Nephron (organoid): ENCODE data around the gene COG2.
A peak's percentile ranks its signal among the peaks of the same experiment; 100 is the strongest.

Experiments
- H3K27ac Mint-ChIP-seq, 3 experiments: 2 replicates each; pipeline ENCODE4 v1.8.0; 2020; ENCODE audit warnings: mixed read lengths in 3 of 3, mild to moderate bottlenecking in 2 of 3, moderate library complexity in 1 of 3
- H3K27me3 Mint-ChIP-seq: 2 replicates; pipeline ENCODE4 v1.8.0; 2021; ENCODE audit warnings: low read depth, mild to moderate bottlenecking, moderate library complexity, mixed read lengths
- H3K36me3 Mint-ChIP-seq: 2 replicates; pipeline ENCODE4 v1.8.0; 2020; ENCODE audit warnings: low read depth, mixed read lengths
- H3K4me1 Mint-ChIP-seq: 2 replicates; pipeline ENCODE4 v1.8.0; 2020; ENCODE audit warnings: mixed read lengths
- H3K4me3 Mint-ChIP-seq, 3 experiments: 2 replicates each; pipeline ENCODE4 v1.8.0; 2020; ENCODE audit warnings: mild to moderate bottlenecking in 3 of 3, mixed read lengths in 3 of 3, moderate library complexity in 2 of 3
- H3K9me3 Mint-ChIP-seq: 2 replicates; pipeline ENCODE4 v1.8.0; 2020; ENCODE audit warnings: mixed read lengths
- TF ChIP-seq, protein P1 (sequence below), 3 experiments: fragments of 200-600 bp; sonication (generic); IDR thresholded peaks; one replicate each; pipeline ENCODE4 v1.5.0; 2021; ENCODE audit warnings: antibody characterized with exemption in 3 of 3; ENCODE audit not compliant: unreplicated experiment in 3 of 3

Gene COG2

DNA sequence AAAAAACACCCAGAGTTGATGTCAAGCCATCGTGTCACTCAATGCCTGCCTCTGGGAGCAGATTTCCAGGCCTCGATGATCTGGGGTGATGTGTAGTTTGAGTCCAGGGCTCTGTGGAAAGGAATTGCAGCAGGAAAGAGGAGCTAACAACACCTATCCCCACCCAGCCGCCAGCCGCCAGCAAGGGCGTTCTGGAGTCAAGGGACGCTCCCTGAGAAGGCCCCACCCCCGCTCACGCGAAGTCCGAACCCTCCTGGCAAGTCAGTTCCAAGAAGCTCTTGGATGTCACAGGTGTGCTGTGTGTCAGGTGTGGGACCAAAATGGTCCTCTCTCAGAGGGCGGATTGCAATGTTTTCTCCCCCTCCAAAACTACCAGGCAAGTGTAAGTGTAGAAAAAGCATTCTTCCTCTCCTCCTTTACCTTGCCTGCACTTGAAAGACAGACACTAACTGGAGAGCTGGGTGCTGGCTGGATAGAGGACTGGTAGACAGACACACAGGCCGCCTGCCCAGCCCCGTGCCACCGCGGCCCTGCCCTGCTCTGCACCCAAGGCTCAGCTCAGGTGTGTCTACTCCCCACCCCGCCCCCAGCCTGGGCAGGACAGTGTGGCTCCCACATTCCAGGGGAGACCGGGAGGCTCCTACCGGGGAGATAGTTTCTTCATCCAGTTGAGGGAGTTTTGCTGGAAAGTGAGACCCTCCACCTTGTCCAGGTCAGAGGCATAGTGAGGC, 63.2 kb downstream of the COG2 start:
- Mint-ChIP-seq H3K36me3 (no peaks in the 10 kb centered on the region), H3K4me3 (no peak overlapping the region), H3K27ac (no peak overlapping the region), H3K27me3 (peaks cover 19% of the 10 kb centered on the region), H3K9me3 (no peaks in the 10 kb centered on the region), H3K4me1 (peaks cover 9% of the 10 kb centered on the region)
- TF ChIP-seq, protein P1, sequence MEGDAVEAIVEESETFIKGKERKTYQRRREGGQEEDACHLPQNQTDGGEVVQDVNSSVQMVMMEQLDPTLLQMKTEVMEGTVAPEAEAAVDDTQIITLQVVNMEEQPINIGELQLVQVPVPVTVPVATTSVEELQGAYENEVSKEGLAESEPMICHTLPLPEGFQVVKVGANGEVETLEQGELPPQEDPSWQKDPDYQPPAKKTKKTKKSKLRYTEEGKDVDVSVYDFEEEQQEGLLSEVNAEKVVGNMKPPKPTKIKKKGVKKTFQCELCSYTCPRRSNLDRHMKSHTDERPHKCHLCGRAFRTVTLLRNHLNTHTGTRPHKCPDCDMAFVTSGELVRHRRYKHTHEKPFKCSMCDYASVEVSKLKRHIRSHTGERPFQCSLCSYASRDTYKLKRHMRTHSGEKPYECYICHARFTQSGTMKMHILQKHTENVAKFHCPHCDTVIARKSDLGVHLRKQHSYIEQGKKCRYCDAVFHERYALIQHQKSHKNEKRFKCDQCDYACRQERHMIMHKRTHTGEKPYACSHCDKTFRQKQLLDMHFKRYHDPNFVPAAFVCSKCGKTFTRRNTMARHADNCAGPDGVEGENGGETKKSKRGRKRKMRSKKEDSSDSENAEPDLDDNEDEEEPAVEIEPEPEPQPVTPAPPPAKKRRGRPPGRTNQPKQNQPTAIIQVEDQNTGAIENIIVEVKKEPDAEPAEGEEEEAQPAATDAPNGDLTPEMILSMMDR (IDR thresholded peaks at IDR 0.05; ENCODE audit: unreplicated experiment in 3 of 3) = no peak

DNA sequence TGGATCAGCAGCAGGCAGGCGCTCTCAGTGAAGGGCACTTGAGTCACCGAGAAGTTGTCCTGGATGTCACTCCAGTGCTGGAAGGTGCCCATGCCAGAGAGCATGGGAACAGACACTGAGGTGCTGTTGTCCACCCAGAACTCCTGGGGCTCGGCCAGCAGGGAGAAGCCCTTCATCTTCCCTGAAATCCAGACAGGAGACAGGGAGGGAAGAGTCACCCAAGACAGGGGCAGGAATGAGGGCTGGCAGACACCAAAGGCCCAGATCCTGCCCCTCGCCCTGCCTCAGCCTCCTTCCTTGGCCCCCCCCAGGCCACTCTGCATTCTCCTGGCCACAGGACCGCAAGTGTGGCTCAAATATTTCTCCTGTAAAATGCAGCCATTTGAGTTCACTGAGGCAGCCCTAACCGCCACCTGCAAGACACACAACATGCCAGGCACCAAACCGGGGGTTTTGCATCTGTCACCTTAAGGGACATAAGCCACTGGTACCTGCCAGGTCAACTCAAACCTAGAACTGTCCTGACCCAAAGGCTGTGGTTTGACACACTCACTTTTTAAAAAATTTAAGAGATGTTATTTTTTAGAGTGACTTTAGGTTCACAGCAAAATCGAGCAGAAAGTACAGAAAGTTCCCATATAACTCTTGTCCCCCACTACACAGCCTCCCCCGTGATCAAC, 63.9 kb downstream of the COG2 start:
- Mint-ChIP-seq H3K4me3 (no peak overlapping the region), H3K4me1 (peaks cover 9% of the 10 kb centered on the region)

DNA sequence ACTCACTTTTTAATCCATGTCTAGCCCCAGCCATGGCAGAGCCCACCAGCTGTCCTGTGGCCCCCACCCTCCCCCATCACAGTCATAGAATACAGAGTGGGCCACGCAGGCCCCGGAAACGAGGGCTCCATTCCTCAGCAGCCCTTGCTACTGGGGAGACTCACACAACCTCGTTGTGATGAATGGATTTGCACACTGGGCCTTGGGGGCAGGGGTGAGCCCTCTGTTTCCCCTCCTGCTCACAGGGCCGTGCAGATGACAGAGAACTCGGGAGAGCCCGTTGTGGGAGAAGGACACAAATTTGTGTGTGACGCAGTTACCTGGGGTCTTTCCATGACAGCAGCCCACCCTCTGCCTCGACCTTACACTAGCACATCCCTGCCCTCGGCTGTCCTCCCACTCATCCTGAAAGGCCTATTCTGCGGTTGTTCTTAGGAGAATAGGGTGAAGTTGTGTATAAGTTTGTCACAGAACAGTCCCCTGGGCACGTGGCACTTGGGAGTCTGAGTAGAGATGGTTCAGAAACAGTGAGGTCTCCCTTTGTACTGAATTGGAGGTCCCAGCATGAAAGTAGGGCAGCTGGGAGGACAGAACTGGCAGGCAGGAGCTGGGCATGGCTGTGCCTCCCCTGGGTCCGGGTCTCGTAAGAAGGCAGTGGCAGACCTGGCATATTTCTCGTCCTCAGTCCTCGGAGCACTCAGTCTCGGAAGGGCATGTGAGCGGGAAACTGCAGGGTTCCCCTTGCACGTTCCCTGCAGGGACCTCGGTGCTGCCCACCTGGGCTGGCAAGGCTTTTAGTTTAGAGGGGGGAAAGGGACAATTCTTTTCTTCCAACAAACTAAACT, 64.8 kb downstream of the COG2 start:
- H3K9me3 Mint-ChIP-seq = no peaks in the 10 kb centered on the region
- peaks cover 19% of the 10 kb centered on the region for H3K27me3 Mint-ChIP-seq
- no peaks in the 10 kb centered on the region for H3K36me3 Mint-ChIP-seq
- H3K27ac Mint-ChIP-seq = no peak overlapping the region
- no peak overlapping the region for H3K4me3 Mint-ChIP-seq
- TF ChIP-seq, protein P1 (IDR thresholded peaks at IDR 0.05; ENCODE audit: unreplicated experiment in 3 of 3) = no peak
- peaks cover 9% of the 10 kb centered on the region for H3K4me1 Mint-ChIP-seq

More for the DNA sequence above, 63.9 kb downstream of the COG2 start:
- Mint-ChIP-seq H3K9me3 (no peaks in the 10 kb centered on the region), H3K36me3 (no peaks in the 10 kb centered on the region), H3K27me3 (peaks cover 19% of the 10 kb centered on the region), H3K27ac (no peak overlapping the region)
- TF ChIP-seq, protein P1 (IDR thresholded peaks at IDR 0.05; ENCODE audit: unreplicated experiment in 3 of 3) = no peak

DNA sequence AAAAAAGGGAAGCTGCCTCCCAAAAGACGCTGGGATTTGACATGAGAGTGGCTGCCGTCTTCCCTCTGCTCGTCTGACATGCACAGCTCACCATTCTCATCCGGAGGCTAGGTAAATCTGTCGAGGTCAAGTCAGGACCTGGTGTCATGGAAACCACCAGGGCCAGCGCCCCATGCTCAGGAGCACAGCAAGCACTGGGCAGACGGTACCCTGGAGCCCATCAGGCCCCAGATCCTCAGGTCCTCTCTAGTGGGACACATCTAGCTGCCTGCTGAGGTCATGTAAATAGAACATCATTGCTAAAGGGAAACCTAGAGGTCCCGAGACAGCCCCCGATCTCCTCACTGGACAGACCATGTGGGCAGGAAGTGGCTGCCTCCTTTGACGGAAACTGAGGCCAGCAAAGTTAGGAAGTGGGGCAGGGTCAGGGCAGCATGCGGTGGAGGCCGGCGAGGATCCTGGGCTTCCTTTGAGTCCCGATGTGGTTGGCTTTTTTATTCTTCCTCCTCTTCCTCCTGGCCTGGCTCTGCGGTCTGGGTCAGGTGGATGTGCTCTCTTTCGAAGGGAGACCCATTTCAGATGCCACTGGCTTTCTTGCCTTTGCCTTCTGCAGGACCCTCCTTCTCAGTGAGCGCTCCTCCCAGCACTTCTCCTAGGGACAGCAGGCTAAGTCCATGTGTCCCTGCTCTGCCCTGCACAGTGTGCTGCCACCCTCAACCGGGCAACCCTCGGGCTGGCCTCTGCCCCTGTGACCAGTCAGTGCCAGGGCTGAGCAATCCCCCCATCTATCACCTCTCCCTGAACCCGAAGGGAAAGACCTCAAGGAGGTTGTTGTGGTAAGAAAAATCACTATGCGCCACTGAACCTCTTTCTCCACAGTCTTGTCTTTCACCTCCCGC, 65.7 kb downstream of the COG2 start:
- H3K4me1 Mint-ChIP-seq = peaks cover 2% of the 10 kb centered on the region
- H3K9me3 Mint-ChIP-seq = no peaks in the 10 kb centered on the region
- peaks cover 19% of the 10 kb centered on the region for H3K27me3 Mint-ChIP-seq
- H3K4me3 Mint-ChIP-seq = no peak overlapping the region
- H3K27ac Mint-ChIP-seq = peak overlapping the region in 2 of 3 experiments; percentile 28 to 46
- H3K36me3 Mint-ChIP-seq = no peaks in the 10 kb centered on the region
- TF ChIP-seq, protein P1 (IDR thresholded peaks at IDR 0.05; ENCODE audit: unreplicated experiment in 3 of 3) = no peak
